GM12874 (cell line): Measurements from ENCODE around the gene GBX2.

Source experiments
- CTCF ChIP-seq: IDR thresholded peaks from 2 replicates; pipeline ENCODE4 v1.5.1; 2011; ENCODE audit warnings: low read depth, mild to moderate bottlenecking, control low read depth, low read length, moderate library complexity; ENCODE audit not compliant: insufficient read depth

GBX2 gene

GRCh38 chr2:236156860-236157194 is 11.4 kb downstream of the GBX2 start:
- no peak for TF ChIP-seq CTCF

- TF ChIP-seq CTCF: no peak
Measured at GRCh38 chr2:236156095-236156859, 11.9 kb downstream of the GBX2 start.

- TF ChIP-seq CTCF: no peak
Measured at GRCh38 chr2:236155406-236155805, 12.8 kb downstream of the GBX2 start.

- no peak for TF ChIP-seq CTCF
Measured at GRCh38 chr2:236146436-236146835, 21.8 kb downstream of the GBX2 start.

- no peak for TF ChIP-seq CTCF
Measured at GRCh38 chr2:236143811-236144210, 24.4 kb downstream of the GBX2 start.

- TF ChIP-seq CTCF: no peak
Measured at GRCh38 chr2:236137066-236137465, 31.1 kb downstream of the GBX2 start.

- no peak for TF ChIP-seq CTCF
Measured at GRCh38 chr2:236136538-236136937, 31.6 kb downstream of the GBX2 start.
